HG03442 (cell line): ENCODE data around the gene DCHS1.
A peak's percentile ranks its signal among the peaks of the same experiment; 100 is the strongest.

ENCODE experiments used
- ATAC-seq: cut with Tn5 transposase; IDR thresholded peaks from one replicate; pipeline ENCODE4 v1.9.1; 2021; ENCODE audit warnings: mild to moderate bottlenecking, moderate library complexity; ENCODE audit not compliant: unreplicated experiment

Gene DCHS1

DNA sequence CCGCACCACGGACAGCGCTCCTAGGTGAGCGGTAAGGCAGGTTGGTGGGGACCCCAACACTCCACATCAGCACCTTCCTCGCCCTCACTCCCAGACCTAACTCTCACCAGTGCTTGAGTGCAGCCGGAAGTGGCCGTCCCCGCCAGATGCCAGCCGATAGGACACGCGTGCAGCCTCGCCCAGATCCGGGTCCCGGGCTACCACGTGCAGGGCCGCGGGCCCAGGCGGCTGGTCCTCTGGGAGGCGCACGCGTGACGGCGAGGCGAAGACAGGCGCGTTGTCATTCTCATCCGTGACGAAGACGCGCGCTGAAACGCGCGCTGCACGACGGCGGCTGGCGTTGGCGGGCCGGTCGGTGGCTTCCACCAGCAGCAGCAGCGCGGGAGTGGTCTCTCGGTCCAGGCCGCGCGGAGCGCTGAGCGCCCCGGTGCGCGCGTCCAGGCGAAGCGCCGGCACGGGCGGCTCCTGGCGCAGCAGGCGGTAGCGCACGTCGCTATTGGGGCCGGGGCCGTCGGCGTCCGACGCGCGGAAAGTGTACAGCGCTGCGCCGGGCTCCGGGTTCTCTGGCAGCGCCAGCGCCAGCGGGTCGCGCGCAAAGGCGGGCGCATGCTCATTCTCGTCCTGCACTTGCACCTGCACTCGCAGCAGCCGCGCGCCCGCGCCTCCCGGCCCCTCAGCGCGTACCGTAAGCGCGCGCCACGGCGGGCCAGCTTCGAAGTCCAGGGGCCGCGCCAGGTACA lies 25.5 kb downstream of the DCHS1 start:
- no peak for ATAC-seq

- ATAC-seq: no peak
These were observed 26.1 kb downstream of the DCHS1 start for GRCh38 chr11:6629573-6629891.

GRCh38 chr11:6628526-6628925 lies 27.1 kb downstream of the DCHS1 start:
- no peak for ATAC-seq

DNA sequence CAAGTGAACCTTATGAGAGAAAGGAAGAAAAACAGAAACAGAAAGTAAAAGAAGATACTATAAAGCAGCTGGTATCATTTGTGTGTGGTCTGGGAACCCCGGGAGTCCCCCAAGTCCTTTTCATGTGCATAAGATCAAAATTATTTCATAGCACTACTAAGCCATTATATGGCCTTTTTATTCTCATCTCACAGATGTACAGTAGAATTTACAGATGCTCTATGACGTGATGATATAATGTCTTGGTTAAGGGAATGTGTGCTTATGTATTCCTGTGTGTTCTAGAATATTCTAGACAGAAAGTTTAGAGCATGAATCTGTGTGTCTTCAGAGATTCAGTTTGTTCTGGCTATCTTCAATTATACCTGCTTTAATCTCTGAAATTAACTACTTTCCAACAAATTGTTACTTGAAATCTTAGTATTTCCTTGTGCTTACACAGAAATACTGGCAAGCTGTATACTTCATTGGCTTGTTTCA lies 27.8 kb downstream of the DCHS1 start:
- ATAC-seq: peak; percentile 63

DNA sequence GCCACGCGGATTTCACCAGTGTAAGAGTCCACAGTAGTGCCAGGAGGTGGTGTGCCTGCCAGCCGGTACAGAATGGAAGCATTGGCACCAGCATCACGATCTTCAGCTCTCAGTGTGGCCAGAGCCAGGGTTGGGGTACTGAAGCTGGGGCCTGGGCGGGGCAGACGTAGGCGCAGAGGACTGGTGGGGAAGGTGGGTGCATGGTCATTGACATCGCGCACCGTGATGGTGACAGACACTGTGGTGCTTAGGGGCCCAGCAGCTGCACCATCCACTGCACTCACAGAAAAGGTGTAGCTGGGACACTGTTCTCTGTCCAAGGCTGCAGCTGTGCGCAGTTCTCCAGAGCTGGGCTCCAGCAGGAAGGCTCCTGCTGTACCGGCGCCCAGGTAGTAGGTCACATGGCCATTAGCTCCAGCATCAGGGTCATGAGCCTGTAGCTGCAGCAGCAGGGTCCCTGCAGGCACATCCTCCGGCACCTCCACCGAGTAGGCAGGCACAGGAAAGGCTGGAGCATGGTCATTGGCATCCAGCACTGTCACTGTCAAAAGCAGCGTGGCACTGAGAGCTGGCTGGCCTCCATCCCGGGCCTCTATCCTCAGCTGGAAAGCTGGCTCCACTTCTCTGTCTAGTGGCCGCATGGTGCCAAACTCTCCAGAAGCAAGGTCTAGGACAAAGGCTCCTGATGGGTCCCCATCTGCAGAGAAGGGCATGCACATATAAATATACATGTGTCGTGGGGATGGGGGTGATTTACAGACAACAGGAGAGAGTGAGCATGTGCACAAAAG lies 28.4 kb downstream of the DCHS1 start:
- ATAC-seq: no peak

DNA sequence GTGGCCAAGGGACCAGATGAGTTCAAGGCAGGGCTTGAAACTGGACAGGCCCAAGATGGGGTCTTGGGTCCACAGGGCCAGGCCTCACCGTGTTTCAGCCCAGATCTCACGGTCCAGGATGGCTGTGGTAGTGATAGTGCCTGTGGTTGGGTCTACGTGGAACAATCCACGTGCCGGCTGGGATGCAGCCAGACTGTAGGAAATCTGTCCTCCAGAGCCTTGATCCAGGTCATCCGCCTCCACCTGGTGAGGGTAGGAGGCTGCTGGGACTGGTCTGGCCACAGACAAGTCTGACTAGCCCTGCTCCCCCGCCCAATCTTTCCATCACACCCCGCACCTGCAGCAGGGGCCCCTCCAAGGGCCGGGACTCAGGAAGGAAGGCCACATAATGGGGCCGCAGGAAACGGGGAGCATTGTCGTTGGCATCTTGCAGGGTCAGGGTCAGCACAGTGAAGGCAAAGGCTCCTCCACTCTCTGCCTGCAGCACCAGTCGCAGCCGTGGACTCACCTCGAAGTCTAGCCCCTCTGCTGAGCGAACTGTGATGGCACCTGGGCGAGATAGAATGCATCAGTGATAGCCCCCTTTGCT lies 29.7 kb downstream of the DCHS1 start:
- no peak for ATAC-seq

- no peak for ATAC-seq
These were observed 30.3 kb downstream of the DCHS1 start for GRCh38 chr11:6625156-6625831.

DNA sequence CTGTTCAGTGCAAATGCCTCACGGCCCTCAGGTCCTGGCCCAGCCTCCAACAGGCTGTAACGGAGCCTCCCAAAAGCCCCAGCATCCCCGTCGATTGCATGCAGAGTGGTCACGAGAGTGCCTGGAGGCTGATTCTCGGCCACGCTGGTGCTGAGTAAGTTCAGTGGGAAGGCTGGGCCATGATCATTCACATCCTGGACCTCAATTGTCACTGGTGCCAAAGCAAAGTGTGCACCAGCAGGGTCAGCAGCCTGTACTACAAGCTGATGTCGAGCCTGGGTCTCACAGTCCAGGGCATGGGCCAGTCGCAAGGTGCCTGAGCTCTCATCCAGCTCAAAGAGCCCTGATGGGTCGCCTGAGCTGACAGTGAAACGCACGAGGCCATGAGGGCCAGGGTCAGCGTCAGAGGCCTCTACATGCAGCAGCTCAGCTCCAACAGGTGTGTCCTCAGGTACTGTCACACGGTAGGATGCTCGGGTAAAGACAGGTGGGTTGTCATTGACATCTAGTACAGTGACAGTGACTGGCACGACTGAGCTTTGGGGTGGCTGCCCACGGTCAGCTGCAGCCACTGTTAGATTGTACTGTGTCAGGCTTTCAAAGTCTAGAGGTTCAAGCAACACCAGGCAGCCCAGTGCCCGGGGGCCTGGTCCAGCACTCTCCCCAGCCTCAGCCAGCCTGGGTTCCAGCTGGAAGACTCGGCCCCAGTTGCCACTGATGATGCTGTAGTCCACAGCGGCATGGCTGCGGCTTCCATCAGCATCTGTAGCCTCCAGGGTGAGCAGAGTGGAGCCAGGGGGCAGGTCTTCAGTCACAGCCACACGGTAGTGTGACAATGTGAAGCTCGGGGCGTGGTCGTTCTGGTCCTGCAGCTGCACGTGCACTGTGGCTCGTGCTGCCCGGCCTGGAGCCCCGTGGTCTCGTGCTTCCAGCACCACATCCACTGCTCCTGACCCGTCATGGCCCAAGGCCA lies 31.9 kb downstream of the DCHS1 start:
- no peak for ATAC-seq

DNA sequence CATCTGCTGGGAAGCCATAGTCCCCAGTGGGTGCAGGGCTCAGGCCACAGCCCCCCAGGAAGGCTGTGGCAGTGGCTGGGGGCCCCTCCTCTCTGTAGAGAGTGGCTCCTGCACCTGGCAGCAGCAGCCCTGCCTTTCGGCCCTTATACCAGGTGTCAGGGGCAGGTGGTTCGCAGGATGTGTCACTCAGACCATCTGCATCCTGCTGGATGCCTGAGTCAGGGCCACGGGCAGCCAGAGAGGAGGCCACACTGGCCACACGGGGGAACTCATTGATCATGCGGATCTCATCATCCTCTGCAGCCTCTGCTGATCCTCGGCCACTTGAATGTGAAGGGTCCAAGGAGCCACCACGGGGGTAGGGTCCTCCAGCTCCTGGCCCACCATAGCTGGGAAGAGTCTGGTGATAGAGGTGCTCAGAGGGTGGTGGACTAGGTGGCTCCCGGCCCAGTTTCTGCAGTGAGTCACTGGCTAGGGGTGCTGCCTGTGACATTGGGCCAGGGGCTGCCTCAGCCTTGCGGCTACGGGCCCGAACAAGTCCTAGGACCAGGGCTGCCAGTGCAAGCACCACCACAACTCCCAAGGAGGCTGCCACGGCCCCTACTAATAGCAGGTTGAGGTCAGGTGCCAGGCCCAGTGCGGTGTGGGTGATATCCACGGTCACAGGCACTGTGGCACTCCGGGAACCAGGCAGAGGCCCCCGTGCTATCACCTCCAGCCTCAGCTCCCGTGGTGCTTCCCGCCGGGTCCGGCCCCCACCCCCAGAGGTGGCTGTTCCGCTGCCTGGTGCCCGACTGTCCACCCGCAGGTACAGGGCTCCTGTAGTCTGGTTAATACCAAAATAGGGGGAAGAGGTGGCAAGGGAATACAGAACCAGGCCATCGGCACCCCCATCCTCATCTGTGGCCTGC lies 33.1 kb downstream of the DCHS1 start:
- no peak for ATAC-seq

- no peak for ATAC-seq
These were observed 33.8 kb downstream of the DCHS1 start for GRCh38 chr11:6621711-6622211.

- no peak for ATAC-seq
These were observed 35.0 kb downstream of the DCHS1 start for GRCh38 chr11:6620636-6621035.

DNA sequence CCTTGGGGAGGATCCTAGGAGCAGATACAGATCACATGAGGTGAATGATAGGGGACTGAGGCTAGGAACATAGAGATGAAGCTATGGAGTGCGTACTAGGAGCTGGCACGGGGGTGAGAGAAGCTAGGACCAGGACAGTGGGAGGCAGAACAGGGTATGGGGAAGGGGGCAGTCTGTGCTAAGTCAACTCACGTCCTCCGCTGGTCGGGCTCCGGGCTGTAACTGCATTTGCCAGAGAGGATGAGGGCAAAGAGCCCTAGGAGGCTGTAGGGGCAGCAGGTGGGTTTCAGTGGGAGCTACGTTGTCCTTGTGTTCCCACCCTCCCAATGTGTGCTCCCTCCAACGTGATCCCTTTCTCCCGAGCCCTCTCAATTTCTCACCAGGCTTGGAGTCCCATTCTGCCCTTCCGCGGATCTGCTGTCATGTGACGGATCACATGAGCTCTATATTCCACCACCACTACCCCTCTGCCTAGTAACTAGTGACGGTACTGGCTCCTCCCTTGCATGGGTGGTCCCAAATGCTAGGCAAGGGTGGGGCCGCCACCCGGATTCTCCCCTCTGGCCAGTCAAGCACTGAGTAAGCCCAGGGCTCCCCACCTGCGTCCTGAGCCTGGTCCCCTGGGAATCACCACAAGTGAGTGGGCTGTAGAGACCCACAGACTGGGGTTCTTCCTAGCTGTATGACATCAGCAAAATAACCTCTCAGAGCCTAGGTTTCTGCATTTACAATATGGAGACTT lies 36.4 kb downstream of the DCHS1 start, which contains the start of gene TPP1:
TPP1 (minus strand) TSS at position 419 of the 742 bp plus-strand sequence; CDS start at position 397, 22 bp downstream.
- peak; percentile 98 for ATAC-seq

DNA sequence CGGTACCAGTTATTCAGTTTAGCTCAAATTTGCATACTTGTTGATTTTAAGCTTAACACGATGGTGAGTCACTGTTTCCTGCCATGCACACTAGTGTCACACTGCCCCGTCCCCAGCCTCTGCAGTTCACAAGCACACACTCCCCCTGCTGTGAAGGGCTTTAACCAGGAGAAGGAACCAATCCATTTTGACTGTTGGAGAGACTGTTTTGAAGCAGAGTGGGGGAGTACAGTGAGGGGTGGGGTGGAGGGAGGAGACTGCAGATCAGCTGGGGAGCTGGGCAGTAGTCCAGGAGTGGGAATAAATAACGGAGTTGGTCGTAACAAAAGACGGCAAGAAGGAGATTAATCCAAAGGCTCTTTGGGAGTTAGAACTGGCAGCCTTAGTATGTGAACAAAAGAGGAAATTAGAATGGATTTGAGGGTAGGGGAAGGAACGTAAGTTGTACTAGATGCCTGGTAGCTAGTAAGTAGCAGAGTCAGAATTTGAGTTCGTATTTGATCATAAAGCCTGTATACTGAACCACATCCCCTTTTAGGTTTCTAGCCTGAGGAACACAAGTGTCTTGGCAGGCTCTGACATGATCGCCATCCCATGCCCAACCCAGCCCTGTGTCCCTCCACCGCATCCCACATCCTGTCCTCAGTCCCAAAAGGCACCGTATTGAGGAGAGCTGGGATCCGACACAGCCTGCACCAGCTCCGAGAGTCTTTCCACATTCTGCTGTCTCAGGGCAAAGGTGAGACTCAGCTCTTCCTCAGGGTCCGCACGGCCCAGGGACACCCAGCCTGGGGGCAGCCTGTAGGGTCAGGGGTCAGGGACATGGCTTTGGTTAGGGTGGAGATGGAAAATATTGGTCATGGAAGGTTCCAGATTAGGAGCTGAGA lies 37.2 kb downstream of the DCHS1 start:
- ATAC-seq: no peak

DNA sequence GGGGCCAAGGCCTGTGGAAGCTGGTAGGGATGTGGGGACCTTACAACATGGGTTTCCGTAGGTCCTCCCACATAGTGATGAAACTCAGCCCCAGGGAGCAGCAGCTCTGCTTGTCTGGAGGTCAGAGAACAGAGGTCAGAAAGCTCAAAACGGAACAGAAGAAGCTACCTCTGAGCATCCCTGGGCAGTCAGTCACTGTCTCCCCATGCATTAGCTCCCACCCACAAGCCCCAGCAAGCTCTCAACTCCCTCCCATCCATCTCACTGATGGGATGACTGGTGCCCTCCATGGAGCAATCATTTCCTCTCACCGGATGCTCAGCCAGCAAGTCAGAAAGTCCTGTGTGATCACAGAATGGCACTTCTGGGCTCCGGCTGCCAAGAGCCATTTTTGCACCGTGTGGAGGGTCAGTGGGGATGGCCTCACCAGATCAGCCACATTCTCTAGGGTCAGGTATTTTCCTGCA lies 38.3 kb downstream of the DCHS1 start:
- ATAC-seq: no peak

- ATAC-seq: no peak
These were observed 38.9 kb downstream of the DCHS1 start for GRCh38 chr11:6616596-6617250.

- no peak for ATAC-seq
These were observed 39.6 kb downstream of the DCHS1 start for GRCh38 chr11:6615882-6616585.
